ES-I3 (cell line): ENCODE results near the gene LTBP2.

Experiments
- H3K36me3 ChIP-seq: 2 replicates; pipeline ENCODE4 v1.6.1; 2013; ENCODE audit warnings: mild to moderate bottlenecking, low read length, control low read depth, moderate library complexity; ENCODE audit not compliant: insufficient read depth
- H3K4me1 ChIP-seq: 2 replicates; pipeline ENCODE4 v1.6.1; 2013; ENCODE audit warnings: mild to moderate bottlenecking, control low read depth, low read length; ENCODE audit not compliant: insufficient read depth
- H3K9ac ChIP-seq: 2 replicates; pipeline ENCODE4 v1.6.1; 2013; ENCODE audit warnings: low read depth, mild to moderate bottlenecking, low read length, moderate library complexity
- H3K9me3 ChIP-seq: 2 replicates; pipeline ENCODE4 v1.6.1; 2013; ENCODE audit warnings: mild to moderate bottlenecking, low read length, moderate library complexity; ENCODE audit not compliant: control insufficient read depth, insufficient read depth

The LTBP2 gene

DNA sequence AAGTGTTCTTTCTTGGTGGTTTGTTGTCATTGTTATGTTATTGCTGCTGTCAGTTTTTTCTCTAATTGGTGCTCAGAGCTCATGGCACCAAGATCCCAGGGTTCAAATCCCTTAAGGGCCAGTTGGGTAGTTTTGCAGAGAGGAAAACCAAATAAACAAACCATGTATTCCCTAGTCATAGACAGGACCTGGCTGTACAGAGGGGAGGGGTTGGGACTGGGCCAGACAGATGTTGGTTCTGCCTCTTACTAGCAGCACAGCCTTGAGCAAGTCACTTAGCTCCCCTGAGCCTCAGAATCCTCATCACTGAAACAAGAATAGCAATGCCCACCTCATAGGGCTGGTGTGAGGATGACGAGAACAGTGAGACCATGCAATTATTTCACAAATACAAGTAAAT is 53.4 kb downstream of the LTBP2 start:
- Histone ChIP-seq H3K9ac (no peak overlapping the region), H3K36me3 (no peaks in the 10 kb centered on the region), H3K4me1 (no peaks in the 10 kb centered on the region; the same call in 1 of the 2 replicates), H3K9me3 (no peaks in the 10 kb centered on the region)

DNA sequence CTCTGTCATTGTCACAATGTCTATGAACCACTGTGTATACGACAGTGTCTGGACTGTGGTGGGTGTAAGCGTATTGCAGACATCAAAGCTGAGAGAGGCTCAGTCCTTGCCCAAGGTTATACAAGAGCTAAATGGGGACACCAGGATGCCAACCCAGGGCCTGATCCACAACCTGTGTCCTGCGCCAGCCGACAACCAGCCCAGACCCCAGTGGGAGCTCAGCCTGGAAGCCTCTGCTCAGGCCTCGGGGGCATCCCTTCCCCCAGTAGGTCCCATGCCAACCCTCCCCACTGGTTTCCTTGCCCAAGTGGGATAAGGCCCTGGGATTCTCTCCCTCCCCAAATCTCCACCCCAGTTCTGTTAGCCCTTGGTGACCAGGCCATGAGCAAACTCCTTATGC is 54.3 kb downstream of the LTBP2 start:
- Histone ChIP-seq H3K4me1 (no peaks in the 10 kb centered on the region), H3K9me3 (no peaks in the 10 kb centered on the region), H3K9ac (no peak overlapping the region), H3K36me3 (no peaks in the 10 kb centered on the region)

DNA sequence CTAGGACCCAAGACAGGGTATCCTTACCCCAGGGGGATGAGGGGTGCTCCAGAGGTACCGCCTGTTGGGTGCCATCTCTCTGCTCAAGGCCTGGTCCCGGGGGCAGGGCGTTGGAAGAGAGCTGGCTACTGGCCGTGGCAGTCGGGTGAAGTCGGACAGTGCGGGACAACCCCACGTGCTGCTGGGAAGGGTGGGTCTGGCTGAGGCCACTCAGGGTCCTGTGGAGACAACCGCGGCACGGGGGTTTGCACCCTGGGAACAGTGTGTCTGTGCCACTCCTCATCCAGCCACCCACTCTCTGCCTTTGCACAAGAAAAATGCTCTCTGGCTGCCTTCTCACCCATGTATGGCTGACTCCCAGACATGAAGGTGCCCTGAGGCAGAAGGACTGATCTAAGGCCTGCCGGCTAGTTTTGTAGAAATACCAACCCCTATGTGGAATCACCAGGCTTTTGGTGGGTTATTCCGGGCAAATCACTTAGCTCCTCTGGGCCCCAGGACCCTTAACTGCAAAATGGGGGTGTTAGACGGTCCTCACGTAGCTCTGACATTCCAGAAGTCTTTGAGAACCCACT is 56.5 kb downstream of the LTBP2 start:
- Histone ChIP-seq H3K9ac (no peak overlapping the region), H3K9me3 (no peaks in the 10 kb centered on the region), H3K36me3 (no peaks in the 10 kb centered on the region), H3K4me1 (peaks cover 9% of the 10 kb centered on the region; the same call in 1 of the 2 replicates)

DNA sequence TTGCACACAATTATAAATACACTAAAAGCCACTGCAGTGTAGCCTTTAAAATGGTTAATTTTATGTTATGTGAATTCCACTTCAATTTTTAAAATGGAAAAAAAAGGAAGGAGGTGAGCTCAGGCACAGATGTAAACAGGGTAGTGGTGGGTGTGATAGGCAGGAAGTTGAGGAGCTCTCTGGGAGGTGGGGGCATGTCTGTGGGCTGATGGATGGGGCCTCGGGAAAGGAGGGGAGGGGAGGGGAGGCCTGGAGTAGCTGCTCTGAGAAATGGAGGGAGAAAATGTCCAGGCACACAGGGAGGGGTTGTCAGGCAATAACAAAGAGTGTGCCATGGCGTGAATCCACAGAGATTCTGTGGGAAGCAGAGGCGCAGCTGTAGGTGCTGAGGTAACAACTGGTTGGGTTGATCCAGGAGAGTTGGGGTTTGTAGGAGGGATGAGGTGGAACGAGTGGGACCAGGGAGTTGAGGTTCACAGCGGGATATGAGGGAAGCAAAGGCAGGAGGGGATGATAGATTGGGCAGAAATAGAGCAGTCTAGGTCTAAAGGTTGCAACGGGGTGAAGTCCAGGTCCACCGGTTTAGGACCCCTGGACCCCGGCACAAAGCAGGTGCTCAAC is 57.2 kb downstream of the LTBP2 start:
- H3K9me3 ChIP-seq = no peaks in the 10 kb centered on the region
- H3K36me3 ChIP-seq = no peaks in the 10 kb centered on the region
- H3K4me1 ChIP-seq = peaks cover 9% of the 10 kb centered on the region; the same call in 1 of the 2 replicates
- H3K9ac ChIP-seq = no peak overlapping the region

DNA sequence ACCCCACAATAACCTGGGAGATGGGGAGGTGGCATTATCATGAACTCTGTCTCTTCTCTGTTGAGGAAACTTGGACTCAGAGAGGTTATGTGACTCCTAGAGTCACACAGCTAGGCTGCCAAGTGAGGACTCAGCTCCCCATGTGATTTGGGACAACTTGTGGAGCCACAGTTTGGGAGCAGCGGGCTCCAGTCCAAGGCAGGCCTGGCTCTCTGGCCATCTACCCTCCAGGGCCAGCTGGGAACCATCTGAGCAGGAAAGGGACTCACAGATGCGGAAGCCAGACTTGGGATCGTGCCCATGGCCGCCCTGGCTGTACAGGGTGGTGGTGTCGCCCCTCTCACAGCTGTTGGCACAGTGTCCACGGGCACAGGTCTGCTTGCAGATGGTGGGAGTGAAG is 59.4 kb downstream of the LTBP2 start:
- no peak overlapping the region for H3K9ac ChIP-seq
- no peaks in the 10 kb centered on the region for H3K36me3 ChIP-seq
- H3K4me1 ChIP-seq = peaks cover 9% of the 10 kb centered on the region; the same call in 1 of the 2 replicates
- no peaks in the 10 kb centered on the region for H3K9me3 ChIP-seq

DNA sequence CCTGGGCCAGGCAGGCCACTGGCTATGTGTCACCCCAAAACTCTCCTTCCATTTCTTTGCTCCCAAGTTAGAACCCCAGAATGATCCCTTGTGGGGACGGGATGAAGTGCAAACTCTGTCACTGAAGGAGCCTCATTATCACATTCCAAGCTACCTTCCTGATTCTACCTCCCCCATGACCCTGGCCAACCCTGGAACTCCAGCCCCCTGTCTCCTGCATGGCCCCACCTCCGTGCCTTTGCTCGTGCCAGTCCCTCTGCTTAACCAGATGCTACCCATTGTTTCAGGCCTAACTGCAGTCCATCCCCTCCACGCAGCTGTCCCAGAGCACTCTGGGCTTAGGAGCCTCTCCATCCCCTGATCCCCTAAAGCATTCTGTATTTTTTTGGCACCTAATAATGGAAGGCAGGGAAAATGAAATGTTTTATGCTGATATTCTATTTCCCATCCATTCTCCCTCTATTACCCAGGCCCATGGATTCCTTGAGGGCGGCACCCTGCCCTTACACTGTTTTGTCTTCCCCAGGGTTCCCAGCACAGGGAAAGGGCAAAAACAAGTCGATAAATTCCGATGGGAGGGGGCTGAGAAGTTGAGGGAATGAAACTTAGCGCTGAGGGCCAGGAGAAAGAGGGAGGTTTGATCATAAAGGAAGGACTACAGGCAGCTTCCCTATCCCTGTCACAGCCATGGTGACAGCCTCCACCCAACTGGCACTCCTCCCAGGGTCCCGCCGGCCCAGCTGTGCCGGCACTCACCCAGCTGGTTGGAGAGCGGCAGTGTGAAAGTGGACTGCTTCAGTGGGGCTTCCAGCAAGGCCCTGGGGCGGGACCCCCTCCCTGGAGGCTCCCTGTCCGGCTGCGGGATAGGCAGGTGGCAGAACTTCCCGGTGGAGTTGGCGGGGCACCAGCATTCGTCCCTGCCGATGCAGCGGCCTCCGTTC is 60.3 kb downstream of the LTBP2 start:
- Histone ChIP-seq H3K36me3 (no peaks in the 10 kb centered on the region), H3K9me3 (no peaks in the 10 kb centered on the region), H3K9ac (no peak overlapping the region), H3K4me1 (peaks cover 9% of the 10 kb centered on the region; the same call in 1 of the 2 replicates)

DNA sequence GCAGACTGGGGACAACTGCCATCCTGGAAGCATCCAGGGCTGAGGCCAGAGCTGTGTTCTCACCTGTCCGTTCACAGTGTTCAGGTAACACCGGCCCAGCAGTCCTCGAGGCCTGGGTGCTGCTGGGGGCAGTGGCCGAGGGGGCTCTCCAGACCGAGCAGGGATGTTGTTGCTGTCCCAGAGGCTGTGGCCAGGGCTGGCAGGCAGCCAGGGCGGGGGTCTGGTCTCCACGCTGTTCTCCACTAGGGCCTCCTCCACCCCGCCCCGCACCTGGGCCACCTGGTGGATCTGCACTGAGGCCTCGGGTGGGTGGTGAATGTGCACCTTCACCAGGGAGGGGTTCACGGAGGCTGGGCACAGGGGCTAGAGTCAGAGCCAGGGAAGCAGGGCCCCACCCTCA is 61.0 kb downstream of the LTBP2 start:
- Histone ChIP-seq H3K36me3 (no peaks in the 10 kb centered on the region), H3K9ac (no peak overlapping the region), H3K9me3 (no peaks in the 10 kb centered on the region), H3K4me1 (peaks cover 9% of the 10 kb centered on the region; the same call in 1 of the 2 replicates)

DNA sequence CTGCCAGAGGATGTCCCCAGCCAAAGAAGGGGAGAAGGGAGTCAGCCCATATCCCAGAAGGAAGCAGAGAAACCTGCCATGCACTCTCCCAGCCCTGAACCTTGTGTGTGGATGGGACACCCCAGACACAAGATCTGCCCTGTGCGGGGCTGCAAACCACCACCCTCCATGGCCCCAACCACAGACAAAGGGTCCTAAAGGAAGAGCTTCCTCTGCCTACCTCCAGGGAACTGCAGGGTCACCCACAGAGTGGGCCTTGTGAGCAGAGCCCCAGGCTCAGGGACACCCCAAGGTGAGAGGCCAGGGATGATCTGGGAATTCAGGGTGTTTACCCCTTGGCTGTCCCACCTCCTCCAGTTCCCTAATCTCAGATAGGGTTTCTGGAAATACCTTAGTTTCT is 62.0 kb downstream of the LTBP2 start:
- H3K4me1 ChIP-seq = peaks cover 9% of the 10 kb centered on the region; the same call in 1 of the 2 replicates

DNA sequence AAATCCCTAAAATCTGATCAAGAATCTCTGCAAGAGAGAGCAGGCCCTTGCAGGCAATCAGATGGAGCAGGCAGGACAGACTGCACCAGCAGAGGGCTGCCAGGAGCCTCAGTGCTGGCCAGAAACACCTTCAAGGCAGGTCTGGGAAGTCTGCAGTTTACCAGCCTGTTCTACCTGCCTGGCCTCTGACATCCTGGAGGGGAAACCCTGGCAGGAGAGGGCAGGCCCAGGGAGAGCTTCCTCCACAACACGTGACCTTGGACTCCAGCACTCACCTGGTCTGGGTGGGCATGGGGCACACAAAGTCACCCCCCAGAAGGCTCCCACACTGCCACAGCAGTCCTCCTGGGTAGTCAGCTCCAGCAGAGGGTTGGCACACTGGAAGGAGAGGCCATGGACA is 62.4 kb downstream of the LTBP2 start:
- H3K36me3 ChIP-seq = no peaks in the 10 kb centered on the region
- peaks cover 9% of the 10 kb centered on the region; the same call in 1 of the 2 replicates for H3K4me1 ChIP-seq
- H3K9me3 ChIP-seq = no peaks in the 10 kb centered on the region
- H3K9ac ChIP-seq = no peak overlapping the region

More for the DNA sequence above, 62.0 kb downstream of the LTBP2 start:
- Histone ChIP-seq H3K36me3 (no peaks in the 10 kb centered on the region), H3K9me3 (no peaks in the 10 kb centered on the region), H3K9ac (no peak overlapping the region)

DNA sequence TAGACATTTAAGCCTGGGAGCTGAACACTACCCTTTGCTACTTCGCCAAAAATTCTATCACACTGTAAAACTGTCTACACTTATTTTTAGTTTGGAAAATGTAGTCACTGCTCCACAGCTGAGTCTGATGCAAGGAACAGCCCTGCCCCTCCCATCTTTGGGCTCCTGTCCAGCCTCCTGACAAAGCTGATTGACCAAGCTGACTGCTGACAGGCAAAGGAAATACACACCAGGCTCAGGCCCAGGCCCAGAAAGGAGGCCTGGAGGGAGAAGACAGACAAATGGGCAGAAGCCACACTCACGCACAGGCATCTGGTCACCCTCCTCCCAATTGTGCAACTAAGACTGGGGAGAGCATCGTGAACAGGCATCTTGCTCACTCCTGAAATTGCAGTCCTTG is 63.2 kb downstream of the LTBP2 start:
- no peaks in the 10 kb centered on the region for H3K9me3 ChIP-seq
- no peak overlapping the region for H3K9ac ChIP-seq
- no peaks in the 10 kb centered on the region for H3K36me3 ChIP-seq
- peaks cover 9% of the 10 kb centered on the region; the same call in 1 of the 2 replicates for H3K4me1 ChIP-seq

DNA sequence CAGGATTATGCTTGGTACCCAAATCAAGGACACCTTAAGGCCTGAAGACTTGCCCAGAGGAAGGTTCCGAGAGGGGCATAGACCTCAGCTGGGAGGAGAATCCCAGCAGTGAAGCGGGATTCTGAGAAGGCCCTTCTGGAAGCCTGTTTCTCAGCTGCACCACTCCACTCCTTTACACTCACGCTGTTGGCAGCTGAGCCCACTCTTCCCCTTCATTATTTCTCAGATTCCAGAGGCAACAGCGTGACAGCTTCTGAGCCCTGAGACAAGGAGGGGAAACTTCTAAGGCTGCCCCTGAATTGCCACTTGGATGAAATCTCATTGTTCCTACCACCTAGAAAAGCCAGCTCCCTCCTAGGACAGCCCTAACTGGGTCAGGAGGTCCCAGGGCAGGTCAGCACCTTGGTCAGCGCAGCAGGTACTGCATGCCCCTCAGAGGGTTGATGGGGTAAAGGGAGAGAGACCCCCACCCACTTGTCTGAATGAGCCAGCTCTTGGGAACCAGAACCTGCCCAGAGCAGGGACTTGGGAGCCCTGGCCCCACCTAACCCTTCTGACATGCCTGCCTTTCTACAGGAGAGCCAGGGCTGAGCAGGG is 64.6 kb downstream of the LTBP2 start:
- H3K9ac ChIP-seq = no peak overlapping the region
- peaks cover 9% of the 10 kb centered on the region; the same call in 1 of the 2 replicates for H3K4me1 ChIP-seq
- H3K36me3 ChIP-seq = no peaks in the 10 kb centered on the region

DNA sequence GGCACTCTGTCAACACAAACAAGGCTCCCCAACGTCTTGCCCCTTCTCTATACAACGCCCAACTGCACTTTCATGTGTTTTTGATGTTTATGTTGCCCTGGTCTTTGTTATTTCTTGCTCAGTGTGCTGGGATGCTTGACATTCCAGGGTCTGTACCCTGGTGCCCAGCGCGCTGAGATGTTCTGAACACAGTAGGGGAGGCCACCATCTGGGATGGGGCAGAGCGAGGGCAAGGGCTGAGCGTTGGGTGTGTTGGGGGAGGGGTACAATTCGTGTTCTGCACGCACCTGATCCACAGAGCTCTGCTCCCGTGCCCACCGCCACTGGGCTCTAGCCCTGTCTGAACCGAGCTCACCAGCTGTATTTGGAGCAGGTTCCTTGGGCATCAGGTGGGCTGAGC is 65.6 kb downstream of the LTBP2 start:
- H3K4me1 ChIP-seq = no peaks in the 10 kb centered on the region
- no peaks in the 10 kb centered on the region for H3K9me3 ChIP-seq
- H3K9ac ChIP-seq = no peak overlapping the region
- H3K36me3 ChIP-seq = no peaks in the 10 kb centered on the region

More for the DNA sequence above, 64.6 kb downstream of the LTBP2 start:
- H3K9me3 ChIP-seq = no peaks in the 10 kb centered on the region

DNA sequence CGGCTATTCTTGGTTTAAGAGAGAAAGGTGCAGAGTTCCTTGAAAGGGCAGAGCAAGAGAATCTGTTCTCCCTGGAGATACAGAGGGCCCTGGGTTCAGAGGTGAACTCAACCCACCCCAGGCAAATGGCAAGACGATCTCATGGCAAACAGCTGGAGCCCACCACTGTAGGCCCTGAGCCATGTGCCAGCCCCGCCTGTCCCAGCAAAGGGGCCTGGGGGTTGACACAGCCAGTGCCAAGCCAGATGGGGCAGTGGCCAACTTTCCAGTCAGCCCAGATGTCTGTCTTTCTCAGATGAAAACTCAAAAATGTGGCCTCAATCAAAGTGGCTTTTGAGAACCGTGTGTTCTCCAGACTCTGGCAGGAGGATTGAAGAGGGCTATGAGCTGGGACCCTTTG is 66.7 kb downstream of the LTBP2 start:
- H3K9ac ChIP-seq = no peak overlapping the region
- no peaks in the 10 kb centered on the region for H3K36me3 ChIP-seq

DNA sequence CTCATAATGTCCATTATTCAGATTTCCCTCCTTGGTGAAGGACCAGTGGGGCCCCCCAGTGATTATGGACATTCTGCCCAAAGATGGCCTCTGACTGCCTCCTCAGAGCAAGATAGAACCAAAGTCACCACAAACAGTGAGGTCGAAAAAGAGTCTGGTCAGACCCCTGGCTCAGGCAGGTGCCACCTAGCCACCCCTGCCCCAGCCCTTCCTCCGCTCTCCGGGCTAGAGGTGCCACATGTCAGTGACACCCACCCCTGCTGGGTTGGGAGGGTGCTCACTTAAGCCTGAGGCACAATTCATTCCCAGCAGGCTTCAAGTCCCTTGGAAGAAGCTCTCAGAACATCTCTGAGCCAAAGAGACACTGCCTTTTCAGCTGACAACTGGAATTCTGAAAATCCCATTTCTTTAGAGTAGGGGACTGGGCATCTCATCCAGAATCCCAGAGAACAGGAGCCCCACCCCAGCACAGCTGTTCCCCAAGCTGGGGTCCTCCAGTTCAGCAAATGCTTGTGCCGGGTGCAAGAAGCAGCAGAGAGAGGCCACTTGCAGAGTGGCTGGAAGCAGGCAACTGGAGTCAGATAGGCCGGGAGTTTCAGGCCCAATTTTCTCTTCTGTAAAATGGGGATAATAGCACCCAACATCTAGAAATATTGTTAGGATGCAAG is 68.1 kb downstream of the LTBP2 start:
- H3K9ac ChIP-seq = no peak overlapping the region
- no peaks in the 10 kb centered on the region for H3K36me3 ChIP-seq
- H3K4me1 ChIP-seq = no peaks in the 10 kb centered on the region
- H3K9me3 ChIP-seq = no peaks in the 10 kb centered on the region

More for the DNA sequence above, 66.7 kb downstream of the LTBP2 start:
- Histone ChIP-seq H3K4me1 (no peaks in the 10 kb centered on the region), H3K9me3 (no peaks in the 10 kb centered on the region)
